Measurements from ENCODE around the gene KRT15.

GRCh38 chr17:41538565-41538991, 19.9 kb upstream of the KRT15 start:
- TF ChIP-seq POLR2A (IDR thresholded peaks at IDR 0.05) = no peak
- no peak for TF ChIP-seq CTCF (IDR thresholded peaks at IDR 0.05)
- TF ChIP-seq EP300 (IDR thresholded peaks at IDR 0.05; ENCODE audit: low read depth) = no peak
